Skin epidermis (tissue), 12 donors: ENCODE measurements around the gene CDCA7L.
"Not testable (repeated sequence)": the region's sequence is repeated elsewhere in the genome, so short reads cannot be mapped to it uniquely, and the experiment has no call there.

Experiments
- H3K27ac ChIP-seq, 21 experiments: fragments of 200-600 bp; sonication (generic) in 11 of 21; one replicate each; pipeline ENCODE4 v1.5.0; 2020; ENCODE audit warnings: mild to moderate bottlenecking in 3 of 21, inconsistent platforms in 2 of 21, moderate library complexity in 2 of 21
- H3K4me3 ChIP-seq, 7 experiments: fragments of 200-600 bp; sonication (generic) in 2 of 7; one replicate each; pipeline ENCODE4 v1.5.0; 2020; ENCODE audit warnings: inconsistent platforms in 2 of 7, mild to moderate bottlenecking in 2 of 7, moderate library complexity in 1 of 7

CDCA7L gene

GRCh38 chr7:21946222-21946709, 567 bp upstream of the CDCA7L start:
- peak overlapping the region; percentile 53 to 76 (median 61) for H3K4me3 ChIP-seq
- peak overlapping the region in 17 of 21 experiments; percentile 7 to 90 (median 86) for H3K27ac ChIP-seq

GRCh38 chr7:21944616-21945453, 864 bp downstream of the CDCA7L start:
- H3K4me3 ChIP-seq: peak overlapping the region; percentile 53 to 76 (median 61)
- peak overlapping the region in 18 of 21 experiments; percentile 7 to 90 (median 85) for H3K27ac ChIP-seq

- H3K27ac ChIP-seq: no peak overlapping the region
Measured at GRCh38 chr7:21943436-21943835, 2.3 kb downstream of the CDCA7L start.

DNA sequence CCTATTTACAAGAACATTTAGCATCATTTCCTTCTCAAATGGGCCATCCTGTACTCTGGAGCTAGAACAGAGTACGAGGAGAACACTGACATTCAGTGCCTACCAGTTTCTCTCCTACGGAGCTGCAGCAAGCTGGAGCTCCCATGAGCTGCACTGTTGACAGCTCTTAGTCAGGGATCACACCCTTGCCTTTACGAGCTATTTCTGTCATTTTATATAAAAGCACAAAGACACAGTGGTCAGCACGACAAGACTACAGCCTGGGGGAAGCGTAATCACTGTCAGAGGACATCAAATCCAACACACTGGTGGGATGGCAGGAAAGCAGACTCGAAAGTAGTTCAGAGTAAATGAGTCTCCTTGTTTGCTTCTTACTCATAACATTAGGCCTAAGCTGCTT, 2.7 kb downstream of the CDCA7L start:
- H3K27ac ChIP-seq: no peak overlapping the region
- H3K4me3 ChIP-seq: no peak overlapping the region

More at GRCh38 chr7:21943436-21943835, 2.3 kb downstream of the CDCA7L start:
- no peak overlapping the region for H3K4me3 ChIP-seq

DNA sequence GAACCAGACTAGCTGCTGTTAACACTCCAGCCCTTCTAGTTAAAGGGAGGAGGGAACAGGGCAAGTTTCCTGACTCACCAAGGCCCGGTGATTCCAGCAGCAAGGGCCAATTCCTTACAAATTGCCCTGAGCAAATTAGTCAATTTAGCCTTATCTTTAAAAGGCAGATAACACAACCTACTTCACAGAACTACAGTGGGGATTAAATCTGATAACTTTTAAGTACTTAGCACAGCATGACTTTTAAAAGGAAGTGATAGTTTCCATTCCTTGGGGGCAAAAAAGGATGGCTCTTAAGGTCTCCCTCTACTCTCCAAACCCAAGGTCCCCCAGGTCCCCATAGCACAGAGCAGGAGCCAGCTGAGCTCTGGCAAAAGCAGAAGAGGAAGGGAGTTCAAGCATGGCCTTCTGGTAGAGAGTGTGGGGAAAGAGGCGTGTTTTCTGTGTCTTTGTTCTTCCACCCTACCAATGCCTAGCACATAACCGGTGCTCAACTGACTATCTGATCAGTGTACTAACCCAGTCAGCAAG, 4.0 kb downstream of the CDCA7L start:
- Histone ChIP-seq H3K27ac (no peak overlapping the region), H3K4me3 (no peak overlapping the region)

- H3K27ac ChIP-seq: no peak overlapping the region
Measured at GRCh38 chr7:21939858-21940372, 5.8 kb downstream of the CDCA7L start.

GRCh38 chr7:21939136-21939857, 6.4 kb downstream of the CDCA7L start:
- no peak overlapping the region for H3K27ac ChIP-seq
- no peak overlapping the region for H3K4me3 ChIP-seq

More at GRCh38 chr7:21939858-21940372, 5.8 kb downstream of the CDCA7L start:
- no peak overlapping the region for H3K4me3 ChIP-seq

DNA sequence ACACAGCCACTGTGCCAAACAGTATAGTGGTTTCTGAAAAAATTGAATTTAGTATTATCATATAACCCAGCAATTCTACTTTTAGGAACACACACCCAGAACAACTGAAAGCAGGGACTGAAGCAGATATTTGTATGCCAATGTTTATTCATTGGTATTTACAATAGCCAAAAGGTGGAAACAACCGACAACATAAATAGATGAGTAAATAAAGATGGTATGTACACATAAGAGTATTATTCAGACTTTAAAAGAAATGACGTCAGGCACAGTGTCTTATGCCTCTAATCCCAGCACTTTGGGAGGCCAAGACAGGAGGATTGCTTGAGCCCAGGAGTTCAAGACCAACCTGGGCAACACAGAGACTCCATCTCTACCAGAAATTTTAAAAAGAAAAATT, 7.2 kb downstream of the CDCA7L start:
- Histone ChIP-seq H3K4me3 (no peak overlapping the region), H3K27ac (no peak overlapping the region)

- no peak overlapping the region for H3K27ac ChIP-seq
Measured at GRCh38 chr7:21934808-21935207, 10.9 kb downstream of the CDCA7L start.

GRCh38 chr7:21933293-21933692, 12.4 kb downstream of the CDCA7L start:
- H3K27ac ChIP-seq, H3K4me3 ChIP-seq: not testable (repeated sequence)

More at GRCh38 chr7:21934808-21935207, 10.9 kb downstream of the CDCA7L start:
- H3K4me3 ChIP-seq: no peak overlapping the region

GRCh38 chr7:21927693-21928092, 18.0 kb downstream of the CDCA7L start:
- Histone ChIP-seq H3K27ac (no peak overlapping the region), H3K4me3 (no peak overlapping the region)

DNA sequence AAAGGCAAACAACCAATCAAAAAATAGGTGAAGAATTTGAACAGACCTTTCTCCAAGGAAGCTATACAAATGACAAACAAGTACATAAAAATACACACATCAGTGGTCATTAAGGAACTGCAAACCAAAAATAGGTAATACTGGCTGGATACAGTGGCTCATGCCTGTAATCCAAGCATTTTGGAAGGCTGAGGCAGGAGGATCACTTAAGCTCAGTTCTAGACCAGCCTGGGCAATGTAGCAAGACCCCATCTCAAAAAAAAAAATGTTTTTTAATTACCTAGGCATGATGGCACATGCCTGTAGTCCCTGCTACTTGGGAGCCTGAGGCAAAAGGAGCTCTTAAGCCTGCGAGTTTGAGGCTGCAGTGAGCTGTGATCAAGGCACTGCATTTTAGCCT, 19.3 kb downstream of the CDCA7L start:
- H3K27ac ChIP-seq: no peak overlapping the region
- no peak overlapping the region for H3K4me3 ChIP-seq

- H3K4me3 ChIP-seq: no peak overlapping the region
- H3K27ac ChIP-seq: no peak overlapping the region
Measured at GRCh38 chr7:21923658-21924057, 22.0 kb downstream of the CDCA7L start.

GRCh38 chr7:21922605-21923004, 23.1 kb downstream of the CDCA7L start:
- H3K4me3 ChIP-seq: no peak overlapping the region
- H3K27ac ChIP-seq: no peak overlapping the region

- no peak overlapping the region for H3K4me3 ChIP-seq
- H3K27ac ChIP-seq: no peak overlapping the region
Measured at GRCh38 chr7:21920936-21921335, 24.8 kb downstream of the CDCA7L start.

GRCh38 chr7:21918216-21918615, 27.5 kb downstream of the CDCA7L start:
- H3K27ac ChIP-seq: no peak overlapping the region
- no peak overlapping the region for H3K4me3 ChIP-seq

GRCh38 chr7:21916629-21917028, 29.1 kb downstream of the CDCA7L start:
- H3K4me3 ChIP-seq: no peak overlapping the region
- no peak overlapping the region for H3K27ac ChIP-seq

GRCh38 chr7:21916176-21916575, 29.5 kb downstream of the CDCA7L start:
- no peak overlapping the region for H3K4me3 ChIP-seq
- no peak overlapping the region for H3K27ac ChIP-seq

DNA sequence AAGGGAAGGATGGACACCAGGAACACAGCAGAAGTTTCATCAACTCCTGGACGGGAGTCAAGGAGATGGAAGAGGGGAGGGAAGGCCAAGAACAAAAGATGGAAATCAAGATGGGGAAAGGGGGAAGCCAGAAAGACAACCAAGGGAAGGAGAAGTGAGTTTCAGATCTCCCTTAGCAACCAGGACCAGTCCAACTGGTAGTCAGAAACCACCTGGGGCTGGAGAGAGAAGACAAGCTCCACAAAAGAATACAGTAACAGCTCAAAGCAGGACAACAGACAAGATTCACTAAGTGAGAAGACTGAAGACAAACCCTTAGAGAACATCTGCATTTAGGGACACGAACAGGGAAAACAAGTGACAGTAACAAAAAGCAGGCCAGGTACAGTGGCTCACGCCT, 30.6 kb downstream of the CDCA7L start:
- no peak overlapping the region for H3K4me3 ChIP-seq
- peak overlapping the region in 1 of 21 experiments; percentile 21 for H3K27ac ChIP-seq

DNA sequence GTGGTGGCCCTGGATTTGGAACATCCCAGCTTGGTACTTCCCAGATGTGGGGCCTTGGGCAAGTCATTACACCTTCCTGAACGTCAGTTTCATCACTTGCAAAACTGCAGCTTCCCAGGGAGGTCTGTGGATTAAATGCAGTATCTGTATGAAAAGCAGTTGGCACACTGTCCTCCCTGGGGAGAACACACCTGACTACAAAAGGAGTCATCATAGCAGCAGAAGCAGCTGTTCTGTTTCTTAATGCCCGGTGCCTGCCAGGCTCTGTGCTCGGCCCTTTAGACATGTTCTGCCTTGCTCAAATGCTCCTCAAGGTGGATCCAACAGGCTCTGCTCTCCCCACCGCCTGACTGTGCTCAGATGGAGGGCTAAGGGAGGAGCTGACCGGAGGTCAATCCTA, 31.0 kb downstream of the CDCA7L start:
- no peak overlapping the region for H3K27ac ChIP-seq

More for the DNA sequence above, 31.0 kb downstream of the CDCA7L start:
- no peak overlapping the region for H3K4me3 ChIP-seq
